Tibial nerve (tissue), 4 donors: ENCODE data around the gene WWC1.

Experiments used
- EP300 ChIP-seq, 2 donors: sonication (generic); formaldehyde crosslinking; IDR thresholded peaks; one replicate each; pipeline ENCODE4 v1.6.1; 2017; ENCODE audit warnings: antibody characterized with exemption in 2 of 2, mild to moderate bottlenecking in 1 of 2
- POLR2A ChIP-seq, 2 donors: fragments of 450-650 bp; IDR thresholded peaks; one replicate each; pipeline ENCODE4 v1.6.1; 2017; ENCODE audit warnings: antibody characterized with exemption in 2 of 2, mild to moderate bottlenecking in 2 of 2, moderate library complexity in 2 of 2
- TF ChIP-seq, protein P1 (sequence below), 5 experiments: fragments of 200-600 bp in 3 of 5; fragments of 450-650 bp in 2 of 5; sonication (generic) in 3 of 5; IDR thresholded peaks; one replicate each; pipeline ENCODE4 v1.5.1; 2016 to 2019; ENCODE audit warnings: antibody characterized with exemption in 5 of 5, mild to moderate bottlenecking in 3 of 5, moderate library complexity in 2 of 5

DNA sequence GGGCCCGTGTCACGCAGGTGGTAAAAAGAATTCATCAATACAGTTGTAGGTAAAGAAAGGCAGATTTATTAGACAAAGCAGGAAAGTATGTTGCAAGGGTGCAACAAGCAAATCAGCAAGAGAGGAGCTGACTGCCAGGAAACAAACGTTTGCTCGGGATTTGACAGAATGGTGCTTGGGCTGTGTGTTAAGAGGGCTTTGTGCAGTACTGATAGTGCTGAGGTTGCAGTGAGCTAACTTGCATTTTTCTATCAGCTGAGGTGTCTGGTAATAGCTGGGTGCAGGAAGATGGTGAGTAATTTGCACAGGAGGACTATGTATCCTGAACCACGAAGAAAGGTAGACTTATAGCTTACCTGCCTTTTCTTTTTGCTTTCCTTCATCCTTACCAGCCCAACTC, 190.9 kb downstream of the WWC1 start:
- TF ChIP-seq POLR2A (IDR thresholded peaks at IDR 0.05) (no peak), EP300 (IDR thresholded peaks at IDR 0.05) (no peak)
- TF ChIP-seq, protein P1, sequence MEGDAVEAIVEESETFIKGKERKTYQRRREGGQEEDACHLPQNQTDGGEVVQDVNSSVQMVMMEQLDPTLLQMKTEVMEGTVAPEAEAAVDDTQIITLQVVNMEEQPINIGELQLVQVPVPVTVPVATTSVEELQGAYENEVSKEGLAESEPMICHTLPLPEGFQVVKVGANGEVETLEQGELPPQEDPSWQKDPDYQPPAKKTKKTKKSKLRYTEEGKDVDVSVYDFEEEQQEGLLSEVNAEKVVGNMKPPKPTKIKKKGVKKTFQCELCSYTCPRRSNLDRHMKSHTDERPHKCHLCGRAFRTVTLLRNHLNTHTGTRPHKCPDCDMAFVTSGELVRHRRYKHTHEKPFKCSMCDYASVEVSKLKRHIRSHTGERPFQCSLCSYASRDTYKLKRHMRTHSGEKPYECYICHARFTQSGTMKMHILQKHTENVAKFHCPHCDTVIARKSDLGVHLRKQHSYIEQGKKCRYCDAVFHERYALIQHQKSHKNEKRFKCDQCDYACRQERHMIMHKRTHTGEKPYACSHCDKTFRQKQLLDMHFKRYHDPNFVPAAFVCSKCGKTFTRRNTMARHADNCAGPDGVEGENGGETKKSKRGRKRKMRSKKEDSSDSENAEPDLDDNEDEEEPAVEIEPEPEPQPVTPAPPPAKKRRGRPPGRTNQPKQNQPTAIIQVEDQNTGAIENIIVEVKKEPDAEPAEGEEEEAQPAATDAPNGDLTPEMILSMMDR (IDR thresholded peaks at IDR 0.05): no peak
